SK-N-DZ (cell line): ENCODE data around the gene RFESD. TPM values are rescaled to one million over a fixed set of nuclear protein-coding genes. Genes with fewer than 3 reads are reported as not detected.

ENCODE experiments used
- DNase-seq: peaks from one replicate; pipeline ENCODE4 v3.0.0-alpha.2; 2015; ENCODE audit warnings: low spot score
- polyA plus RNA-seq, 2 experiments: library from polyadenylated mRNA; depleted of rRNA; stranded (reverse); fragments of >200 nt; gene quantifications; 2 replicates each; pipeline ENCODE4 v1.2.3, GENCODE V29; 2014

The RFESD gene
- 4.9 and 9.8 TPM in 2 replicates for polyA plus RNA-seq (2014; cell fraction: cytosol; rRNA removed)
- 4.4 and 6.3 TPM in 2 replicates for polyA plus RNA-seq (2014; cell fraction: nucleus; rRNA removed)

DNA sequence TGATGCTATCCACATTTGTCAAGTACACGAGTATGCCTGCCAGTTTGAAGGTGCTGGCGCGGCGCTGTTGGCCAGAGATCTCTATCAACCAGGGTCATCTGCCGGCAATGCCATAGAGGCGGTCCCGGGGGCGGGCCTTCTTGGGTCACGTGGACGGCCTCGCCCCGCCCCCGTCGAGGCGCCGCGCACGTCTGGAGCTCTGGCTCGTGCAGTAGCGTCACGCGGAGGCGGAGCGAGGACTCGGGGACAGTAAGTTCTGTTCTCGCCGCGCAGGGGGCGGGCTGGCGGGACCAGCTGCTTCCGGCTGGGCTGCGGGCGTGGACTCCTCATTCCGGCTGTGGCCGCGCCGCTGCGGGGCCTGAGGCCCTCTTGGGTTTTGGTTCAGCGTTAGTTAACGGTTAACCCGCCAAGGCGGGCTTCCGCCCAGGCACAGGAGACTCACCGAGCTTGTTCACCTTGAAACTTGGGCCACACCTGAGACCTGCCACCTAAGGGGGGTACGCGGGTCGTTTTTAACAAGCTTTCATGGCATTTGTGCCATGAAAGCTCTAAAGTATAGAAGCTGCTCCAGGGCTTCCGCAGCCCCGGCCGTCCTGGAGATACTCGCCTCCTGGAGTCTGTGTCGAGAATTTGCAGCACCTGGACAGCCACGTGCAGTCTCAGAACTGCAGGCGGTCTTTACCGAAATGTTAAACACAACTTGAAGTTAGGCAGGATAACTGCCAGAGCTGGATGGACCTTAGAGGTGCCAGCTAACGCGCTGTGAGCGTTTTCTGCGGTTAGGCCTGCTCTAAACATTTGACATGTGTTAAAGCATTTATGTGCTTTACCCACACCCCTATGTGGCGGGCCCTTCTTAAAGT, at the start of gene RFESD:
Gene RFESD (plus strand): TSS at position 209 of the 863 bp plus-strand sequence. CDS start 5,495 bp downstream, outside the sequence.
- peak; percentile 98 for DNase-seq

DNA sequence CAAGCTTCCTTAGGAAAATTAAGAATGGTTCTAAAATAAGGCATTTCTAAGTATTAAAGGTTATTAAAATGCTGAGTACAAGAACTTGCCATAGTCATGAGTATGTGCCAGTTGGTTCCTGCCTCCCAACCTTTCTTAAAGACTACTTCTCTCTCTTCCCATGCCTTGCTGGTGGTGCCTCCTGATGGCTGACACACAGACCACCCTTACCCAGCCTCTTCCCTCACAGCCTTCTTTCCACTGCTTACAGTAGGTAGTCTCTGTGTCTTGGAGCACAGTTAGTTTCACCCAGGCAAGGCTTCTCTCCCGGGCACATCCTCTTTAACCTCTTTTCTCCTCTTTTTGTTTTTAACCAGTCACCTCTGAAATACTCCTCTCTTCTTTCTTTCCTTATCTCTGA, 47.3 kb upstream of the RFESD start:
- no peak for DNase-seq

DNA sequence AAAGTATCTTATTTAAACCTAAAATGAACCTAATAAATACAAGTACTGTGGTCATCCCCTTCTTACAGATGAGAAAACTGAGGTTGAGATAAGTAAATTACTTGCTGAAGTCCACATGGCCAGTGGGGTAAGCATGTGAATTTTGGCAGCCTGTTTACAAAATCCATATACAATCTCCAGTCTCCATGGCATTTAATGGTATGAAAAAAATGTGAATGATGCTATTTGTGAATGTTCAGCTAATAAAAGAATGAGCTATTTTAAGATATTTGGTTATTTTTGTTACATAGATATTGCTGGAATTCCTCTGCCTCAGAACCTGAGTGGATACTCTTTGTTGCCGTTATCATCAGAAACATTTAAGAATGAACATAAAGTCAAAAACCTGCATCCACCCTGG, 46.0 kb upstream of the RFESD start:
- no peak for DNase-seq

DNA sequence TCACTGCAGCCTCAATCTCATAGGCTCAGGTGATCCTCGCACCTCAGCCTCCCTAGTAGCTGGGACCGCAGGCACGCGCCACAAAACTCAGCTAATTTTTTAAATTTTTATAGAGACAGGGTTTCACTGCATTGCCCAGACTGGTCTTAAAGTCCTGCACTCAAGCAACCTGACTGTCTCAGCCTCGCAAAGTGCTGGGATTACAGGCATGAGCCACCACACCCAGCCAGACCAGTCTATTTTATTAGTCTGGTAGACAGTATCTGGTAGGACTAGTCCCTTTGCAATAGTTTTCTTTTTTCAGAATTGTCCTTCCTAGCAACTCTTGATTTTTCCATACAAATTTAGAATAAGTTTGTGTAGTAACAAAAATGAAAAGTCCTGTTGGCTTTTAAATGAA, 40.8 kb upstream of the RFESD start:
- DNase-seq, result no peak

DNA sequence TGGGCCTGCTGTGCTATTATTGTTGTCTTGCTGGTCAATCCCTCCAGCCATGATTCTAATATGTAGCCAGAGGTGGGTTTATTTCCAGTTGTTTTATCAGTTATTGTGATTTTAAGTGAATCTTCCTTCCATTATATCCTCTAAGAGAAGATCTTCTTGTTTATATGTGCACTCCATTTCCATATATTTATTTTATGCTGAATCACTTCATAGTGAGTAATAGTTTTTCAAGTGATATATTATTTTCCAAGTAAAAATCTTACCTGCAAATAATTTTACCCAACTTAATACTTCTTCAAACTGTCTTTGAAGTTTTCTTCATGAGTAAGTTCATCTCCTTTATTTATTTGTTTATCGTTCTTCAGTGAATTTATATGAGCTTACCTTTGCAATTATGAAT, 40.2 kb upstream of the RFESD start:
- no peak for DNase-seq

DNA sequence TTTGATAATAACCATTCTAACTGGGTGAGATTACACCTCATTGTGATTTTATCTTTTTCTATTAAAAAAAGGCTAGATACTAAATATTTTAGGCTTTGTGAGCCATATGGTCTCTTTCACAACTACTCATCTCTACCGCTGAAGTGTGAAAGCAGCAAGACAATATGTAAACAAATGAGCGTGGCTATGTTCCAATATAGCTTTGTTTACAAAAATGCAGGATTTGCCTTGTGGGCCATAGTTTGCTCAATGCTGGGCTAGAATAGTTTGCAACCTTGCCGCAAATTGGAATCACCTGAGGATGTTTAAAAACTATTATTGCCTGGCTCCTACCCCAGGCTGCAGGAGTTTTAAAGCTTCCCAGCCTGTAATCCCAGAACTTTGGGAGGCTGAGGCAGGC, 36.9 kb upstream of the RFESD start:
- DNase-seq, result no peak

DNA sequence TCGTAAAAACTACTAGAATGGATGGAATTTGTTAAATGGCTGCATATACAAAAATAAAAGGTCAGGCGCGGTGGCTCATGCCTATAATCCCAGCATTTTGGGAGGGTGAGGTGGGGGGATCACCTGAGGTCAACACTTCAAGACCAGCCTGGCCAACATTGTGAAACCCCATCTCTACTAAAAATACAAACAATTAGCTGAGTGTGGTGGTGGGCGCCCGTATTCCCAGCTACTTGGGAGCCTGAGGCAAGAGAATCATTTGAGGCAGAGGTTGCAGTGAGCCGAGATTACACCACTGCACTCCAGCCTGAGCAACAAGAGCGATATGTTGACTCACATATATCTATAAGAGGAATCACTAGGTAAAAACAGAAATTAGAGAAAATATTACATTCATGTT, 36.0 kb upstream of the RFESD start:
- no peak for DNase-seq

DNA sequence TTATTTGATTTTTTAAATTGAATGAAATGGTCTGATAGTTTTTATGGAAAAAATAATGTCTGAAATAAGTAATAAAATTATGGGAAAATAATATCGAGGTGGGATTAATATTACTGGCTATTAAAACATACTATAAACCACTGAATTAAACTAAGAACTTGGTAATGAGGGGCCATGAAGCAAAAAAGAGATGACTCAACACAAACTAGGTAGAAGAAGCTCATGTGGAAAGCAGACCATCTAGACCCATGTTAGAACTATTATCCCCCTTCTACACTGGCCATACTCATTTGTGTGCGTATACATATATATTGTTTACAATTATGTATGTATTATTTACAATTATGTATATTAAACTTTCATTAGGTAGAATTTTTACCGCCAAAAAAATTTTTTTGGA, 35.2 kb upstream of the RFESD start:
- no peak for DNase-seq

DNA sequence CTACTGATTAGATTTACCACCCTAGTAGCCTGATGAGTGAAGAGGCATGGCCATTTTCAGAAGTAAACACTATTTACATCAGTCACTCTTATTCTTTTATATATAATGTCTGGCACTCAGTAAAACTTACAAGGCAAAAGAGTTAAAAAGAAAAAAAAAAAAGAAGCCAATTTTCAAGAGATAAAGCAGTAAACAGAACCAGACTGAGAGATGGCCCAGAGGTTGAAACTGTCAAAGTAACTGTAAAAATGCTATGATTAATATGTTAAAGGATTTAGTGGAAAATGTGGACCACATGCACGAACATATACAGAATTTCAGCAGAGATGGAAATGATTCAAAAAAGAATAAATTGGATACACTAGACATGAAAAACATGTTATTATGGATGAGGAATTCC, 33.1 kb upstream of the RFESD start:
- no peak for DNase-seq

DNA sequence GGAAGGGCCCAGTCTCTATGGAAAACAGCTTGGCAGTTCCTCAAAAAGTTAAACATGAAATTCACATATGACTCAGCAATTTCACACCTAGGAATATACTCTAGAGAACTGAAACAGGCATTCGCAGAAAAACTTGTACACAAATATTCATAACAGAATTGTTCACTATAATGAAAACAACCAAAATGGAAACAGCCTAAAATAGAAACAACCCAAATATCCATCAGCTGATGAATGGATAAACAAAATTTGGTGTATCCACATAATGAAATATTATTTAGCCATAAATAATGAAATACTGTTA, 31.5 kb upstream of the RFESD start:
- no peak for DNase-seq

DNA sequence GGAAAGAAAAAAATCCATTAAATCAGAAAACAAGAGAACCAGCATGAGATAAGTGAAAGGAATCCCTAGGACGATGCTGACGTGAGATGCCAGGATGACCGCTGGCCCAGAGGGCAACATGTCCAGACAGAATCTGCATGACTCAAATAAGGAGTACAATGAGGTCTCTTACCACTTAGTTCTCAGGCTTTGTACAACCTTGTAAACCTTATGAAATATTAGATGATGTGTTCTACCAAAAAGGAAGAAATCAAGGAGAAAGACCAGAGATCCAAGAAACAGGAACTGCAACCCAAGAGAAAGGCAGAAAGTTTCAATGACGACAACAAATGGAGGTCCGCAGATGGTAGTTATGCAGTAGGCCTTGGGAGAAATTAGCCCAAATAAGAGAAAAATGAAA, 29.5 kb upstream of the RFESD start:
- DNase-seq, result no peak

DNA sequence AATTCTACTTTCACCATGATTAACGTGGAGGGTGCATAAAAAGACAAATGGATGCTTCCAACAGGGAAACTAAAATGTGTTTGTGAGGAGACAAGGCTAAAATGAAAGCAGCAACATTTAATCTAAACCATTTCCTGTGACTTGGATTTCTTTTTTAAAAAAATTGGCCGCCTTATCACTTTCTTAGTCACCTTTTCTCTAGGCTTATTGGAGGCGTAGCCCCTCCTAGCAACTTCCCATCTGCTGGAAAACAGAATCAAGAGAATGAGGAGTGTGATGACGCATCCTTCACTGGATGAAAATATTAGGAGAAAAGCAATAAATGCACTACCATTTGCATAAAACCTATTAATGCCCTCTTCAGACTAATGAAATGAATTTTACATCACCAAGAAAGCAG, 27.5 kb upstream of the RFESD start:
- no peak for DNase-seq

DNA sequence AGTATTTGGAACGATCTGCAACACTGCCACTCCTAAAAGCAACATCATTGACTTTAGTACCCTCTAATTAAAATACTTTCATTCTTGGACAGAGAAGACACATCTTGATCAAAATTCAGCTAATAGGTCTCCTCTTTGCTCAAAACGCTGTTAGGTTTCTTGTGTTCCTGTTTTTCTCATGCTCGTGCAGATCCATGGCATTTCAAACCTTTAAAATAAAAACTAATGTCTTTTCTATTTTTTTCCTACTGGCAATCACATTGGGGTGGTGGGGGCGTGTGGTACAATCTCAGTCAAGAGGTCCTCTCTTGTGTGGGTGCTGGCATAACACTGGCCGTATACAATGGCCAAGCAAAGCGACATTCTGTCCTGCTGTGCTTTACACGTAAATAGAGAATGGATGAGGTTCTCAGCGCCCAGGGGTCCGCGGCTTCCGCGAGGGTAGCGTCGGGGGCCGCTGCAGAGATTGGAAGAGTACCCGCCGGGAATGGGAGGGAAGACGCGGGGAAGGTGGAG, 27.0 kb upstream of the RFESD start:
- DNase-seq, result no peak

DNA sequence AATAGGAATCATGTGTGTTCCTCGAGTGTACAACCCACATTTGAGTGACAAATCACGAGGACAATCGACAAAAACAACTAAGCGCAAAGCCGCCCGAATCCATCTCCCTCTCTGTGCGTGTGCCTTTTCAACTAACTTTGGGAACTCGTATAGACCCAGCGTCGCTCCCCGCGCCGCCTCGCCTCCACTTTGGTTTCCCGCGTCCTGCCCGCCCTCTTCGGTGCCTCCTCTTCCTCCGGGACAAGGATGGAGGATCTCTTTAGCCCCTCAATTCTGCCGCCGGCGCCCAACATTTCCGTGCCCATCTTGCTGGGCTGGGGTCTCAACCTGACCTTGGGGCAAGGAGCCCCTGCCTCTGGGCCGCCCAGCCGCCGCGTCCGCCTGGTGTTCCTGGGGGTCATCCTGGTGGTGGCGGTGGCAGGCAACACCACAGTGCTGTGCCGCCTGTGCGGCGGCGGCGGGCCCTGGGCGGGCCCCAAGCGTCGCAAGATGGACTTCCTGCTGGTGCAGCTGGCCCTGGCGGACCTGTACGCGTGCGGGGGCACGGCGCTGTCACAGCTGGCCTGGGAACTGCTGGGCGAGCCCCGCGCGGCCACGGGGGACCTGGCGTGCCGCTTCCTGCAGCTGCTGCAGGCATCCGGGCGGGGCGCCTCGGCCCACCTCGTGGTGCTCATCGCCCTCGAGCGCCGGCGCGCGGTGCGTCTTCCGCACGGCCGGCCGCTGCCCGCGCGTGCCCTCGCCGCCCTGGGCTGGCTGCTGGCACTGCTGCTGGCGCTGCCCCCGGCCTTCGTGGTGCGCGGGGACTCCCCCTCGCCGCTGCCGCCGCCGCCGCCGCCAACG, 26.3 kb upstream of the RFESD start, which contains the start of gene GPR150:
Gene GPR150 (plus strand): TSS at position 58 of the 840 bp plus-strand sequence. CDS start 189 bp downstream, at position 247.
- DNase-seq, result peak; percentile 66

DNA sequence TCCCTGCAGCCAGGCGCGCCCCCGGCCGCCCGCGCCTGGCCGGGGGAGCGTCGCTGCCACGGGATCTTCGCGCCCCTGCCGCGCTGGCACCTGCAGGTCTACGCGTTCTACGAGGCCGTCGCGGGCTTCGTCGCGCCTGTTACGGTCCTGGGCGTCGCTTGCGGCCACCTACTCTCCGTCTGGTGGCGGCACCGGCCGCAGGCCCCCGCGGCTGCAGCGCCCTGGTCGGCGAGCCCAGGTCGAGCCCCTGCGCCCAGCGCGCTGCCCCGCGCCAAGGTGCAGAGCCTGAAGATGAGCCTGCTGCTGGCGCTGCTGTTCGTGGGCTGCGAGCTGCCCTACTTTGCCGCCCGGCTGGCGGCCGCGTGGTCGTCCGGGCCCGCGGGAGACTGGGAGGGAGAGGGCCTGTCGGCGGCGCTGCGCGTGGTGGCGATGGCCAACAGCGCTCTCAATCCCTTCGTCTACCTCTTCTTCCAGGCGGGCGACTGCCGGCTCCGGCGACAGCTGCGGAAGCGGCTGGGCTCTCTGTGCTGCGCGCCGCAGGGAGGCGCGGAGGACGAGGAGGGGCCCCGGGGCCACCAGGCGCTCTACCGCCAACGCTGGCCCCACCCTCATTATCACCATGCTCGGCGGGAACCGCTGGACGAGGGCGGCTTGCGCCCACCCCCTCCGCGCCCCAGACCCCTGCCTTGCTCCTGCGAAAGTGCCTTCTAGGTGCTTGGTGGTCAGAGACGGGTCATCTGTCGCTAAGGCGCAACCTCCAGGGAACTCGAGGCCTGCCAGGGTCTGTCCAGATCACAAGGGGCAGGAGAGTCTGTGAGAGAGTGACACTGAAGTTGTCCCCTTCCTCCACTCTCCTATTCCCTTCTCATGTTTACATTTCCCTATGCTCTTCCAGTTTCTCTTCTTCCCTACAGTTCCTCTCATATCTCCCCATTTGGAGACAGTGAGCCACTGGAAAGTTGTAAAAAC, 25.4 kb upstream of the RFESD start:
- peak; percentile 58 for DNase-seq

DNA sequence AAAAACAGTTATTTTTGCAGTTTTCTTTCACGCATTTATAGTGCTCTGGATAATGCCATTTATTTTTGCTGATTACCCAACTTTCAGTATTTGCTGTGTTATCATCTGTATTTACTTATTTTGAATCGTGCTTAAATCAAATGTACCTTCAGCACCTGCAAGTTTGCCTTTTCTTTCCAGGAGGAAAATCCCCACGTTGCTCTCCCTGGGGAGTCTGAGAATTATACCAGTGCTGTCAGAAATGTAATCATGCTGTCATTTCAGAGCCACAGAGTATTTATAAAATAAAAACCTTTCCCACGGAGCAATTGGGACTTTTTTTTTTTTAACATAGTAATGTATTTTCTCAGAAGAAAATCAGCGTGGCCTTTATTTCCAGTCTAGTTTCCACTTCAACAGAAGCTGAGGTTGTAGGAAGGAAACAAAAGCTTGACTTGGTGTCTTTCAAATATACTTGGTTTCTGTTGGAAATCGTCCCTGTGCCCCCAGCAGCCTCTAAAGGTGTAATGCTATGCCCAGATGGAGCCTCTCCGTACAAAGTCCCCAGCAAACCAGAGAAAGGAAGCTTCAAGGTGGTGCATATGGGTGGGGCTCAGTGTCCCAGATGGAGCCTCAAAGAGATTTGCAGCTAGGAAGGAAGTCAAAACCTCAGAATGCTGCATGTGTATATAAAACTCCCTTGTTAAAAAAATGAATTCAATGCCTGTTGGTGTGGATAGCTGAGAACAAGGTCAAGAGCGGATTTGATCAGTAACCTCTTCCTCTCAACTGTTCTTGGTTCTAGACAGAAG, 24.5 kb upstream of the RFESD start:
- no peak for DNase-seq

DNA sequence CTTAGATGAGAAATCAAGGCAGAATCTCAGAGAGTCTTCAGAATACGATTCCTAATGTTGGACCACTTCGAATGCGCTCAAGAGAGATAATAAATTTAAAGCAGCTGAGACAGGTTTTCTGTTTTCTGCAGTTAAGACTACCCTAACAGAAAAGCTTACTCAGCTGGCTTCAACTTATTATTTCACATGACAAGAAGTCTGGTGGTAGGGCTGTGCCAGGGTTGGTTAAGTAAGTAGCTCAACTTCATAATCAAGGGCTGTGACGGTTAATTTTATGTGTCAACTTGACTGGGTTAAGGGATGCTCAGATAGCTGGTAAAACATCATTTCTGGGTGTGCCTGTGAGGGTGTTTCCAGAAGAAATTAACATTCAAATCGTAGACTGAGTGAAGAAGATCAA, 22.9 kb upstream of the RFESD start:
- DNase-seq, result no peak

DNA sequence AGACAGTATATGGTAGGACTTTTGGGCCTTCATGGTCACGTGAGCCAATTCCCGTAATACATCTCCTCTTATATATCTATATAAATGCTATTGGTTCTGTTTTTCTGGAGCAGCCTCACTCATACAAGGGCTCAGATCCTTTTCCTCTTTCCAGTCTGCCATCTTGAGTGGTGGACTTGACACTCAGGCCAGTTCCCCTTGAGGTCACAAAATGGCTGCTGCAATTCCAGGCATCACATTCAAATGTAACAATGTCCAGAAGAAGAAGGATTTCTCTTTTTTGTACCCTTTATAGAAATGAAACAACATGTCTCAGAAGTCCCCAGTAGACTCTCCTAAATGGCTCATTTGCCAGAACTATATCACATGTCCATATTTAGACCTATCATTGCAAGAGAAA, 22.2 kb upstream of the RFESD start:
- DNase-seq, result no peak

DNA sequence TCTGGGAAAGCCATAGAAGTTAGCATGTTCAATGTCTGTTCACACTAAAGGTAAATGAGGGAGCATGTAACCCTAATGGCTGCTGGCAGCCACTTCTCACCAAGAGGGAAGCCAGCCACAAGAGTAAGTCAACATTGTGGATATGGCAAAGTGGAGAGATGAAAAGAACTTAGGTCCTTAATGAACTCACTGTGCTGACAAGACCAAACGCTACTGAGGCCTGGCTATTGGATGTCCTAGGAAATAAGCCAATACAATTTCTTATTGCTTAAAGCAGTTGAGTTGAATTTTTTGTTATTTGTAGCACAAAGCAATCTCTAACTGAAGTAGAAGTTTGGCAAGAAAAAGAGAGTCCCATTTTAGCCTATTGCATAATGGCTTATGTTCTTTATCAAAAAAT, 19.9 kb upstream of the RFESD start:
- DNase-seq, result no peak
